Hepatocyte (in vitro differentiated cells): Measurements from ENCODE around the gene DPYSL3.

ENCODE experiments used
- EZH2 ChIP-seq: fragments of 200-600 bp; sonication (generic); IDR thresholded peaks from 2 replicates; pipeline ENCODE4 v1.6.1; 2016; ENCODE audit warnings: antibody characterized with exemption, mild to moderate bottlenecking, borderline replicate concordance
- EZH2phosphoT487 ChIP-seq: fragments of 200-600 bp; sonication (generic); IDR thresholded peaks from one replicate; pipeline ENCODE4 v1.6.1; 2018; ENCODE audit warnings: antibody characterized with exemption, mild to moderate bottlenecking, low read depth, moderate library complexity; ENCODE audit not compliant: unreplicated experiment, severe bottlenecking
- TF ChIP-seq, protein P1 (sequence below): fragments of 200-600 bp; sonication (generic); IDR thresholded peaks from 2 replicates; pipeline ENCODE4 v1.5.1; 2016; ENCODE audit warnings: antibody characterized with exemption, mild to moderate bottlenecking; ENCODE audit not compliant: poor library complexity

DNA sequence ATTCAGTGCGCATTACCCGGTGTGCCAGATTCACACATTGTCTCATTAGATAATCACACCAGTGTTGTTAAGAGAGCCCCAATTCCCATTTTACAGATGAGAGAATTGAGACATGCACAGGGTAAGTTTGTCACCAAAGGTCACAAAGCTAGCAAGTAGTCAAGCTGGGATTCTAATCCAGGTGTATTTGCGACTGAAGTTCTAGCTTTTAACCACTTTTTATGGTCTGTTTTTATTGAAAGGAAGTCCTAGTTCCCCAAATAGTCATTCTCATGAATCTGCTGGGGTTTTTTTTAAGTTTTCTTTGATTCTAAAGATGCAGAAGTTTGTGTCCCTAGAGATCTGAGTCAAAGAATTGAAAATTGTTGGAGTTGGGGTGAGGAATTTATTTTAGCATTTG, 136.5 kb downstream of the DPYSL3 start:
- TF ChIP-seq, protein P1, sequence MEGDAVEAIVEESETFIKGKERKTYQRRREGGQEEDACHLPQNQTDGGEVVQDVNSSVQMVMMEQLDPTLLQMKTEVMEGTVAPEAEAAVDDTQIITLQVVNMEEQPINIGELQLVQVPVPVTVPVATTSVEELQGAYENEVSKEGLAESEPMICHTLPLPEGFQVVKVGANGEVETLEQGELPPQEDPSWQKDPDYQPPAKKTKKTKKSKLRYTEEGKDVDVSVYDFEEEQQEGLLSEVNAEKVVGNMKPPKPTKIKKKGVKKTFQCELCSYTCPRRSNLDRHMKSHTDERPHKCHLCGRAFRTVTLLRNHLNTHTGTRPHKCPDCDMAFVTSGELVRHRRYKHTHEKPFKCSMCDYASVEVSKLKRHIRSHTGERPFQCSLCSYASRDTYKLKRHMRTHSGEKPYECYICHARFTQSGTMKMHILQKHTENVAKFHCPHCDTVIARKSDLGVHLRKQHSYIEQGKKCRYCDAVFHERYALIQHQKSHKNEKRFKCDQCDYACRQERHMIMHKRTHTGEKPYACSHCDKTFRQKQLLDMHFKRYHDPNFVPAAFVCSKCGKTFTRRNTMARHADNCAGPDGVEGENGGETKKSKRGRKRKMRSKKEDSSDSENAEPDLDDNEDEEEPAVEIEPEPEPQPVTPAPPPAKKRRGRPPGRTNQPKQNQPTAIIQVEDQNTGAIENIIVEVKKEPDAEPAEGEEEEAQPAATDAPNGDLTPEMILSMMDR, result no peak
- TF ChIP-seq EZH2phosphoT487 (no peak), EZH2 (no peak)
